IMR-90 (cell line): Measurements from ENCODE around the gene TUBG2.

Experiments used
- BHLHE40 ChIP-seq: fragments of 150-350 bp; IDR thresholded peaks from 2 replicates; pipeline ENCODE4 v1.6.1; 2016; ENCODE audit warnings: mild to moderate bottlenecking, low read depth, low read length
- CEBPB ChIP-seq: IDR thresholded peaks from 2 replicates; pipeline ENCODE4 v1.6.1; 2012; ENCODE audit warnings: low read depth, low read length, improper control_type of control experiment
- CHD1 ChIP-seq: IDR thresholded peaks from 2 replicates; pipeline ENCODE4 v1.6.1; 2012; ENCODE audit warnings: low read depth, low read length, improper control_type of control experiment
- CTCF ChIP-seq: conservative IDR thresholded peaks from 2 replicates; pipeline ENCODE4 v1.5.1; 2012; ENCODE audit warnings: mild to moderate bottlenecking, low read depth, low read length, improper control_type of control experiment
- MAZ ChIP-seq: IDR thresholded peaks from 2 replicates; pipeline ENCODE4 v1.6.1; 2012; ENCODE audit warnings: low read depth, mild to moderate bottlenecking, low read length, improper control_type of control experiment, moderate library complexity, borderline replicate concordance
- MXI1 ChIP-seq: IDR thresholded peaks from 2 replicates; pipeline ENCODE4 v1.6.1; 2012; ENCODE audit warnings: low read depth, mild to moderate bottlenecking, low read length, moderate library complexity, borderline replicate concordance
- POLR2A ChIP-seq: IDR thresholded peaks from 2 replicates; pipeline ENCODE4 v1.6.1; 2012; ENCODE audit warnings: mild to moderate bottlenecking, low read depth, low read length
- RAD21 ChIP-seq: IDR thresholded peaks from 2 replicates; pipeline ENCODE4 v1.6.1; 2012; ENCODE audit warnings: low read length, improper control_type of control experiment
- RFX5 ChIP-seq: IDR thresholded peaks from 2 replicates; pipeline ENCODE4 v1.8.0; 2012; ENCODE audit warnings: low read depth, mild to moderate bottlenecking, low read length, moderate library complexity
- SMC3 ChIP-seq: fragments of 150-350 bp; IDR thresholded peaks from 2 replicates; pipeline ENCODE4 v1.6.1; 2016; ENCODE audit warnings: low read depth, mild to moderate bottlenecking, antibody characterized with exemption, low read length, moderate library complexity
- USF2 ChIP-seq: fragments of 150-350 bp; IDR thresholded peaks from 2 replicates; pipeline ENCODE4 v1.6.1; 2017; ENCODE audit warnings: mild to moderate bottlenecking, antibody characterized with exemption, low read length, low read depth
- TF ChIP-seq, protein P1 (sequence below): fragments of 150-350 bp; IDR thresholded peaks from 2 replicates; pipeline ENCODE4 v1.6.1; 2016; ENCODE audit warnings: low read depth, mild to moderate bottlenecking, low read length, moderate library complexity, borderline replicate concordance

- TF ChIP-seq CTCF: no peak
- TF ChIP-seq POLR2A: no peak
- TF ChIP-seq MAZ: no peak
- no peak for TF ChIP-seq BHLHE40
- no peak for TF ChIP-seq USF2
- TF ChIP-seq, protein P1, sequence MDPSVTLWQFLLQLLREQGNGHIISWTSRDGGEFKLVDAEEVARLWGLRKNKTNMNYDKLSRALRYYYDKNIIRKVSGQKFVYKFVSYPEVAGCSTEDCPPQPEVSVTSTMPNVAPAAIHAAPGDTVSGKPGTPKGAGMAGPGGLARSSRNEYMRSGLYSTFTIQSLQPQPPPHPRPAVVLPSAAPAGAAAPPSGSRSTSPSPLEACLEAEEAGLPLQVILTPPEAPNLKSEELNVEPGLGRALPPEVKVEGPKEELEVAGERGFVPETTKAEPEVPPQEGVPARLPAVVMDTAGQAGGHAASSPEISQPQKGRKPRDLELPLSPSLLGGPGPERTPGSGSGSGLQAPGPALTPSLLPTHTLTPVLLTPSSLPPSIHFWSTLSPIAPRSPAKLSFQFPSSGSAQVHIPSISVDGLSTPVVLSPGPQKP: no peak
- TF ChIP-seq CHD1: no peak
- no peak for TF ChIP-seq CEBPB
- TF ChIP-seq RAD21: no peak
- no peak for TF ChIP-seq RFX5
- TF ChIP-seq MXI1: no peak
- TF ChIP-seq SMC3: no peak
These were observed 27.5 kb downstream of the TUBG2 start for GRCh38 chr17:42686520-42687128.
